Measurements from ENCODE around the gene SORCS2.

SORCS2 gene

DNA sequence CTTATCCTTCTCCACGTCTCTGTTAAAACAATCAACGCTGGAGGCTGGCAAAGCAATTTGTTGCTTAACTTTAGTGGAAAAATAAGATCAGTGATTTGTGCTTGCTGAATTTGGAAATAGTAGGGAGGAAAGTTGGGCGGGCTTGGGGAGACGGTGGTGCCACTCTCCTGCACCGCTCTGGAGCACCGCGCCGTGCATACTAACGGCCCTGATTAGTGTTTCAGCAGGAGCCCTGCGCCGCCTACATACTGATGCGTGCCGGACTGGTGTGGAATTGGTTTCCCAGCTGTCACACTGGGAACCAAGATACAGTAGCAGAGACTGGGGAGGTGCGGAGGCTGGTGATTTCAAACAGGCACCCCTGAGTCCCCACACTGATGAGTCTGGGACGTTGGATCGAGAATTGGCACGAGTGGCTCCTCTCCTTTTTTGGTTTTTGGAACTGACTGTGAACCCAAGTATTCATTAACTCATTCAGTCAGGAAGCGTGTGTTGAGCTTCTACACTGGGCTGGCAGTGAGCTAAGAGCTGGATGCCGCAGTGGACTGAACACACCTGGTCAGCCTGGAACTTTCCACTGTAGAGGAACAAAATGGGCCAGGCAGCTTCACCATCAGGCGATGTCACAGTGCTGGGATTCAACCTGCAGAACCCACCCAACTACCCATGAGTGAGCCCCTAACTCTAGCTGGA, 271.4 kb downstream of the SORCS2 start:
- in situ Hi-C loops (cut with HindIII; ENCODE audit: low pct_ligation_motif_present, low pct_unique_long_range_greater_than_20kb, low sequenced_read_pairs), result no loop called here
- DNase-seq, result no peak

DNA sequence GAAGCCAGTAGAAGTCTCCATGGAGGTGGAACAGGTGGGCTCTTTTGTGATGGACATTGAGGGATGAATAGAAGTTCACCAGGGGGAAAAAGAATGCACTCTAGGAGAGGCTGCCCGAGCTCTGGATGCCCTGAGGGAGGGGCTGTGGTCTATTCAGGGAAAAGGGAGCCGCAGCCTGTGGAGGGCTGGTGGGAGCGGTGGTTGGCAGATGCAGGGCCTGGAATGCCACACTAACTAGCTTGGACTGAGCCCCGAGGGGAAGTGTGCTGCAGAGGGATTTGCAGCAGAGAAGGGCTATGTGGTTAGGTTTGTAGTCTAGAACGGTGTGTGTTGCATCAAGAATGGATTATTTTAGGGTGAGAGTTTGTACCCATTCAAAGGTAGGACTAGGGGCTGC, 271.9 kb downstream of the SORCS2 start:
- in situ Hi-C loops (cut with HindIII; ENCODE audit: low pct_ligation_motif_present, low pct_unique_long_range_greater_than_20kb, low sequenced_read_pairs), result no loop called here
- DNase-seq, result no peak

DNA sequence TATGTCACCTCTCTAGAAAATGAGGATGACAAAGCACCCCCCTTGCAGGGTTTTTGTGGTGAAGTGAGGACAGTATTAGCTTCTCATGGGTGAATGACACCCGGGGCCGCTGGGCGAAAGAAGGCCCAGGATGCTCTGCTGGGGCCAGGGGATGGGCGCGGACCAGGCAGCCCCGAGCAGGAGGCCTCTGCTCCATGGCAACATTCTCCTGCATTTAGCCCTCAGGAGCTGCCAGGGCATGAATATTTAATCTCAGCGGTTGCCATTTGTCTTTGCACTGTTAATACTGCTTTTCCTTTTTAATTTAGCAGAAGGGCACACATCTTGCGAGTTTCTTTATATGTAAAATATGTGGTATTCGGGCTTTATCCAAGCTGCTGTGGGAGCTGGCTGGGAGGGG, 272.7 kb downstream of the SORCS2 start:
- DNase-seq, result no peak
- in situ Hi-C loops (cut with HindIII; ENCODE audit: low pct_ligation_motif_present, low pct_unique_long_range_greater_than_20kb, low sequenced_read_pairs), result no loop called here

DNA sequence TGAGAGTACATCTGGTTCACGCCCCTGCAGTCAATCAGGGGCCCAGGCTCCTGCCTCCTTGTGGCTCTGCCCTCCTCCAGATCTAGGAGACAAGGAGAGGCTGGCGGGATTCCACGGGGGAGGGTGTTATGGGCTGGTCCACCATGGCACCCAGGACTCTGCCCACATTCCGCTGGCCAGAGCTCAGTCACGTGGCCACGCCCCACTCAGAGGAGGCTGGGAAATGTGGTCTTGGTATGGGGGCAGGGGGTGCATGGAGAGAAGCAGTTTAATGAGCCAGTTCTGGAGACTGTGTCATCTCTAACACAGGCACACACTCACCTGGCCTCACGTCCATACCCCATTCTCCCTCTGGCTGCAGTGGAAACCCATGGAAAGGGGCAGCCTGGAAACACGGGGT, 273.9 kb downstream of the SORCS2 start:
- no peak for DNase-seq
- in situ Hi-C loops (cut with HindIII; ENCODE audit: low pct_ligation_motif_present, low pct_unique_long_range_greater_than_20kb, low sequenced_read_pairs), result no loop called here

DNA sequence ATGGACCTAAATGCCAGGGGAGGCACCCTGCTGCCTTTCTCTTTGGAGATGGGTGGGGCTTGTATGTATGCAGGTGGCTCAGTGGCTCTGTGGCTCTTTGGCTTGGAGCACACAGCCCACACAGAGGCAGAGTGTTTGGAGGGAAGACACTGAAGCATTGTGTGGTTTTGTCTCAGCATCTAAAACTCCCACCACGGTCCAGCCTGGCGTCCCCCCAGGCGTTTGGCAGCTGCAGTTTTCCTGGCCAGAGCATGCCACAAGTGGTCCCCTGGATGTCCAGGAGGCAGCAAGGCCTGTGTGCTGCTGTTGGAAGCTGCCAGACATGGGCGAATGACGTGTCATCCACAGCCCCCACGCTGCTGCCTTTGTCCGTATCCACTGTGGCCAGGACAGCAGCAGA, 274.6 kb downstream of the SORCS2 start:
- in situ Hi-C loops (cut with HindIII; ENCODE audit: low pct_ligation_motif_present, low pct_unique_long_range_greater_than_20kb, low sequenced_read_pairs), result no loop called here
- DNase-seq, result no peak

DNA sequence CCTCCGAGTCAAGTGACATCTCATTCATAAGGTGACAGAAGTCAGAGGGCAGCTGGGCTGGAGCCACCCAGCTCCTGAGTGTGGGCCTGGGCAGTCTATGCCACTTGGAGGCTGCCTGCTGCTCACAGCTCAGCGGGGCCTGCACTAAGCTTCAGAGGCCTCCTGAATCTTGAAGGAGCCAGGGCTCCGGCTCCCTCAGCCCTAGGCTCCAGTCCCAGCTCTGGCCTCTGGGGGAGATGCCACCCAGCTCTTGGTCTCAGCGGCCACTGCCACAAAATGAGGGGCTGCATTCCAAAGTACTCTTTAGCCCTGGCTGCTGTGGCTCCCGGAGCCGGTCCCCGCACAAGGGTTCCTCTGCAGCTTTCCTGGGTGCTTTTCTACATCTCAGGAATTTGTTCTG, 275.1 kb downstream of the SORCS2 start:
- in situ Hi-C loops (cut with HindIII; ENCODE audit: low pct_ligation_motif_present, low pct_unique_long_range_greater_than_20kb, low sequenced_read_pairs), result no loop called here

DNA sequence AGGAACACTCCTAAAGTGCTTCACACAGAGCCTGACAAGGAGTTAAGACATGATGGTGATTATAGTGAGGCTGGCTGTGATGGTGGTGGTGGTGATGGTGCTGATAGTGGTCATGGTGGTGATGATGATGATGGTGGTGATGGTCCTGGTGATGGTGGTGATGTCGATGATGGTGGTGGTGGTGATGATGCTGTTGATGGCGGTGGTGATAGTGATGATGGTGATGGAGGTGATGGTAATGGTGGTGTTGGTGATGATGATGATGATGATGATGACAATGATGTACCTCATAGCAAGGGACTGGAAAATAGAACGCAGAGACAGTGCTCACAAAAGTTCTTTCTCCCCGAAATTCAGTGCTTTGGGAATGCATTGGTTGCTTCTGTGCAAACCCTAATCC, 276.7 kb downstream of the SORCS2 start:
- no peak for DNase-seq
- in situ Hi-C loops (cut with HindIII; ENCODE audit: low pct_ligation_motif_present, low pct_unique_long_range_greater_than_20kb, low sequenced_read_pairs), result no loop called here

More for the DNA sequence above, 275.1 kb downstream of the SORCS2 start:
- DNase-seq, result no peak

DNA sequence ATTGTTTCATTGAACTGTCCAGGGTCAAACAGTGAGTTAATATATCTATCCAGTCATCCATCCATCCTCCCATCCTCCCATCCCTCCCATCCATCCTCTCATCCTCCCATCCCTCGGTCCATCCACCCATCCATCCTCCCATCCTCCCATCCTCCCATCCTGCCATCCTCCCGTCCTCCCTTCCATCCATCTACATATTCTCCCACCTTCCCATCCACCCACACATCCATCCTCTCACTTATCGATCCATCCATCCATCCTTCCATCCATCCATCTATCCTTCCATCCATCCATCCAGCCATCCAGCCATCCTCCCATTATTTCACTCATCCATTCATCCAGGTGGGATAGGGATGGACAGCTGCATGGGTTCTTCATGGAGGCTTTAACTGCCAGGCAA, 277.8 kb downstream of the SORCS2 start:
- in situ Hi-C loops (cut with HindIII; ENCODE audit: low pct_ligation_motif_present, low pct_unique_long_range_greater_than_20kb, low sequenced_read_pairs), result no loop called here
- DNase-seq, result no peak

DNA sequence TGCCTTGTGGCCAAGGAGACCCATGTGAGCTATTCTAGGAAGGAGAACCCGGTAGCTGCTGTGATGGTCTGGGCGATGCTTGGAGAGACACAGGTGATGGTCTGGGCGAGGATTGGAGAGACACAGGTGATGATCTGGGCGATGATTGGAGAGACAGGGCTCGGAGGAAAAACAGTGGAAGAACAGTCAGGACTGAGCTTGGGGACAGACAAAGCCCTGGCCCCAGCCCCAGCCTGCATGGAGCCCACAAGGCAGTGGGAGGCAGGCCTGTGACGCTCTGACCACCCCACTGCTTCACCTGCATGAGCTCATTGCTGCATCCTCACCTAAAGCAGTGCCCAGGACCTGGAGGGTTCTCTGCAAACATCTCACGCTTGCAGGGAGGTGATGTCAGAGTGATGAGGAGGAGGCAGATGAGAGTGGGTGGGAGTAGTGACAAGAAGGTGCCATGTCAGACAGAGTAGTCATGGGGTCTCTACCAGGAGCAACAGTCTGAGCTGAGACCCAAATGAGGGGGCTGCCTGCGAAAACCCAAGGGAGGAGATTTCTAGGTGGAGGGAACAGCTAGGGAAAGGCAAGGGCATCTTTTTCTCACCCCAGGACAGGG, 278.3 kb downstream of the SORCS2 start:
- in situ Hi-C loops (cut with HindIII; ENCODE audit: low pct_ligation_motif_present, low pct_unique_long_range_greater_than_20kb, low sequenced_read_pairs), result no loop called here

DNA sequence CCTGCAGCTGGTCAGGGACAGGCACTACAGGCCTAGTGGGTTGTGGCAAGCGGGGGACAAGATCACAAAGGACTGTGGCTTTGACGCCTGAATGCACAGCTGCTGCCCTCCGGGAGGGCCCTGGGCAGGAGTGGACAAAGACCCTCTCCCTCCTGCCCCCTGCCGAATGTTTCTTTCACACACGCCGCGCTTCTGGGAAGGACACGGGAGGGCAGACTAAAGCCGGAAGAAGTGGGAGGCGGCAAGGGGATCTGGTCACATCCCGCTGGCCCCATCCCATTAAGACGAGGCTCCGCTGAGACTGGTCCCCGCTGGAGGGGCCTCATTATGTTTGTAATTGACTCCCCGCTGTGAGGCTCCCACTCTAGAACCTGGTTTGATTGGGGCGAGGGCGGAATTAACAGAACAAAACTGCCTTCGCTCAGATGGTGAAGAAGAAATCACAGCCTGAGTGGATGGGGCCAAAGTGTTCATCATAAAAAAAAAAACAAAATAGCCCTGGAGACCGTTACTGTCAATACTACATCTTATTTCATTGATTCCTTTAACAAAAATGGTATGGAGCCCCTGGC, 280.2 kb downstream of the SORCS2 start:
- in situ Hi-C loops (cut with HindIII; ENCODE audit: low pct_ligation_motif_present, low pct_unique_long_range_greater_than_20kb, low sequenced_read_pairs), result no loop called here
- DNase-seq, result no peak

More for the DNA sequence above, 278.3 kb downstream of the SORCS2 start:
- DNase-seq, result no peak

DNA sequence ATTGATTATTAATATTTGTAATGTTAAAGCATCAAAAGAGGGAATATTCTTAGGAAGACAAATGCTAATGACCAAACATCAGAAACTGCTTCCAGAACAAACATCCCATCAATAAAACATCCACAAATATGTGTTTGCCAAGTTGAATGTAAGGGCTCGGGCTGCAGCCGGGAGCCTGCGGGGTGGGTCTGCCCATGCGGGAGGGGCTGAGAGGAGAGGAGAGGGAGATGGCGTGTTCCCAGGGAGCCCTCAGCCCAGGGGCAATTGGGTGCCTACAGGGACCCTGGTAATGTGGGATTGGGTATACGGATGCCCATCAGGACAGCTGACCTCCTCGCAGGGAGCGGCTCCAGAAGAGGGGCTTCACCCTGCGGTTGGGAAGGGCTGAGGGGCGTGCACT, 280.7 kb downstream of the SORCS2 start:
- in situ Hi-C loops (cut with HindIII; ENCODE audit: low pct_ligation_motif_present, low pct_unique_long_range_greater_than_20kb, low sequenced_read_pairs), result no loop called here
- no peak for DNase-seq

DNA sequence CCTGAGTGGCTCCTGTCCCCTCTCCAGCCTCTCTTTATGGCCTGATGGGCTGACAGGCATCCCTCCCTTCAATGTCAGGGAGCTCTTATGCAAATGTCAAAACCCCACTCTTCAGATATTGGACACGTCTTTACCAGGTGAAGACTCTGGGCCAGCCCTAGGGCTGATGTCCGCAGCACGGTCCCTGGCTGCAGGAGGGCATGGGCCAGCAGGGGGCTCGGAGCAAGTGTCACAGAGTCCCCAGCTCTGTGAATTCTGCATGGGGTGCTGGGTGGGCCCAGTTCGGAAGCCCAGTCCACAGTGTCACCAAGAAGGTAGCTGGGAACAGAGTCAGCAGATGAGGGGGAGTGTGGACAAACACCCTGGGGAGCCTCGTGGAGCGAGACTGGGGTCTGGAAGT, 282.0 kb downstream of the SORCS2 start:
- in situ Hi-C loops (cut with HindIII; ENCODE audit: low pct_ligation_motif_present, low pct_unique_long_range_greater_than_20kb, low sequenced_read_pairs), result no loop called here
- DNase-seq, result no peak

DNA sequence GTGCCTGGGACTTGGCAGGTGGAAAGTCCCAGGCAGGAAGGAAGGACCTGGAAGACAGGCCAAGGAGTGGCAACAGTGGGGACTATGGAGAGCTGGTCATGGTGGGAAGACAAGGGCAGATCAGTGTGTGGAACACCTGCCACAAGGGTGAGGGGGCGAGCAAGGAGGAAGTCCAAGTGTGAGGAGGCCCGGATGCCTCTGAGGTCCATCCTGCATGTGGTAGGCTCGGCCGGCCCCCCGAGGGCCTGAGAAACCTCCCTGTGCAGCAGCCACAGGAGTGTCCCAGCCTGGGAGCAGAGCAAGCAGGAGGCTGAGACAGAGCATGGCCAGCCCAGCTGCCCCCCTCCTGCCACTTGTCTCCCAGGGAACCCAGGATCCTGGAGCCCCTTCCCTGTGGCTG, 282.9 kb downstream of the SORCS2 start:
- in situ Hi-C loops (cut with HindIII; ENCODE audit: low pct_ligation_motif_present, low pct_unique_long_range_greater_than_20kb, low sequenced_read_pairs), result no loop called here

DNA sequence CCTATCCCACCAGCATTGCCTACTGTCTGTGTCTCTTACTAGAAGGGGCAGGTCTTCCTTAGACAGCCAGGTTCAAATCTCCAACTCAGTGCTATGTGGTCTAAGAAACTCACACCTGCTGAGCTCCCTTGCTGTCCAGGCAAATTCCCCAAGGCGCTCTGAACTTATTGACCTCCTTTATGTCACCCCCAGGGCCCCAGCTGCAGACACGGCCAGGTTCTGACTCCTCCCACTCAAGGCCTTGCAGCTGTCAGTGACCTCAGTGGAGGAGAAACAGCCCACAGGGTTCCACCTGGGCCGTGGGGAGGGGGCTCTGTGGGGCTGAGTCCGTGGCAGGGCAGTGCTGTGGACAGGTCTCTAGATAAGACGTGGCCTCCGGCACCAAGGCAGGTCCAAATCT, 284.5 kb downstream of the SORCS2 start:
- in situ Hi-C loops (cut with HindIII; ENCODE audit: low pct_ligation_motif_present, low pct_unique_long_range_greater_than_20kb, low sequenced_read_pairs), result no loop called here
- DNase-seq, result no peak

More for the DNA sequence above, 282.9 kb downstream of the SORCS2 start:
- DNase-seq, result no peak

DNA sequence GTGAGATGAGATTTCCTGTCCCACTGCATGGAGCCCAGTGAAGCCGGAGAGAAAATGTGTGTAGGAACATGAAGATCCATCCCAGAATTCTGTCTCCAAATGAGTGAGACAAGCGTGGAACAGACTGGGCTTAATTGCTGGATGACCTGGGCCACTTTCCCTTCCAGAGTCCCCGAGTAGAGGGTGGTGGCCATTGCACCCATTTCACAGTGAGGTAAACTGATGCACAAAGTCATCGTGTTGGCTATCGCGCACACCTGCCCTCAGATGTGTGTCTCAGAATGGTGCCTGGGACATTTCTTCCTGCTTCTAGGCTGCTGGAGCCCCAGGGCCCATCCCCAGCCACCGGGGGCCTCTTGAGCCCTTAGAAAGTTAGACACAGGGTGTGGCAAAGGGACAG, 285.4 kb downstream of the SORCS2 start:
- DNase-seq, result no peak
- in situ Hi-C loops (cut with HindIII; ENCODE audit: low pct_ligation_motif_present, low pct_unique_long_range_greater_than_20kb, low sequenced_read_pairs), result no loop called here

DNA sequence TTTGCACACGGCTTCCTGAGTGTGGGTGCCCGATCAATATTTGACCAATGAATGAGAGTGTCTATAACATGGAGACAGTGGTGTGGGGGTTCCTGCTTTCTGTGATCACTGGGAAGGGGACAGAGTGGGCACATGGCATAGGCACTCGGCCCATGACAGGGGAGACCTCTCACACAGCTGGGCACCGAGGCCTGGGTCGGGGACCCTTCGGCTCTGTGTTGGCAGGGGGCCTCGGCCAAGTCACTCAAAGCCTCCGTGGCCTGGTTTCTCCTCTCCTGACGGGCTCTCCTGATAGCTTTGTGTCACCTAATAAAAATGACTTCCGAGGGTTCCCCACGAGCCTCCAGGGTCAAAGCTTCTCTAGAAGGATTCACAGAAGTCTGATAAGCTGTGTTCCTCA, 286.3 kb downstream of the SORCS2 start:
- in situ Hi-C loops (cut with HindIII; ENCODE audit: low pct_ligation_motif_present, low pct_unique_long_range_greater_than_20kb, low sequenced_read_pairs), result no loop called here
- DNase-seq, result no peak

DNA sequence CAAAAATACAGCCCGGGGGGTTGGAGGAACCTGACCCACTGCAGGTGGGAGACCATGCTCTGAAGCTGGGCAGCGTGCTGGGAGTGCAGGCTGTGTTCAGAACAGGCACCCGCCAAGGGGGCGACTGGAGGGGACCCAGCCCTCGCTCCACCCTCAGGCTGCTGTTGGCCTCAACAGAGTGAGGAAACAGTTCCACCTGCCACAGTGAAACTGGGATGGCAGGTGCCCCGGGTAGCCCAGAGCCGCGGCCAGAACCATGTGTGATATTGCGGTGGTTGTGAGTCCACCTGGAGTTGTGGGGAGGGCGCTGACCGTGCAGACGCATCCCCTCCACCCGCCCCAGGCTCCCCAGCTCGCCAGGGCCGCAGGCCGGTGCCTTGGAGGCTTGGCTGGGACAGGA, 288.1 kb downstream of the SORCS2 start:
- DNase-seq, result no peak
- in situ Hi-C loops (cut with HindIII; ENCODE audit: low pct_ligation_motif_present, low pct_unique_long_range_greater_than_20kb, low sequenced_read_pairs), result no loop called here

DNA sequence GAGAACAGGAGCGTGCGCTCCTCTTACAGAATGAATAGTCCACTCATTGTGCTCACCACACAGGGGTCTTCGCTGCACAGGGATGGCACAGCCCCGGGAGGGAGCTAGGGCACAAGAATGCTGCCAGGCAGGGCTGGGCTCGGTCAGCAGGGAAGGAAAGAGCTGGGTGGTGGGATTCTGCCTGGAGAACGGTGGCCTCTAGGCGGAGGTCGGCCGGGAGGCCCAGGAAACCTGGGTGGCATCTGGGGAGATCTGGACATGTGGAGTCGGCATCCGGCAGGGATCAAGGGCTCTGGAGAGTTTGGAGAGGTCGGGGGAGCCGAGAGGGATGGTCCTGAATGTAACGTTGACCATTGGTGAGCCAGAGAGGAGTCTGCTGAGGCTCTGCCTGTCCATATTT, 288.9 kb downstream of the SORCS2 start:
- no peak for DNase-seq
- in situ Hi-C loops (cut with HindIII; ENCODE audit: low pct_ligation_motif_present, low pct_unique_long_range_greater_than_20kb, low sequenced_read_pairs), result no loop called here

DNA sequence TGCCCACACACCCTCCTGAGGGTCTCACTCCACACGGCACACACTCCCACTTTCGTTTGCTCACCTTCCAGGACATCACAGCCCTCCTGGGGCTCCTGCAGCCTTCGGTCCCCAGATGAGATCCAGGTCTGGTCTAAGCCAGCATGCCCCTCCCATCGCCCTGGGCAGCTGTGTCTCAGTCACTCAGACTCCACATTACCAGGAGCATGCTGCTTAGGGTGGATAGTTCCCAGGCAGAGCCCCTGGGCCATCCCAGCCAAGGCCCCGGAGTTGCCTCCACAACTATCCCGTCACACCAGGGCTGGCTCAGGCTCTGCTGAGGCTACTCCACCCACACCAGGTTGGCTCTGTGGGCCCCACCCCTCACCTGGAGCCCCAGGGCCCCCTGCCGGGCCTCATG, 292.8 kb downstream of the SORCS2 start:
- in situ Hi-C loops (cut with HindIII; ENCODE audit: low pct_ligation_motif_present, low pct_unique_long_range_greater_than_20kb, low sequenced_read_pairs), result no loop called here
- DNase-seq, result no peak

DNA sequence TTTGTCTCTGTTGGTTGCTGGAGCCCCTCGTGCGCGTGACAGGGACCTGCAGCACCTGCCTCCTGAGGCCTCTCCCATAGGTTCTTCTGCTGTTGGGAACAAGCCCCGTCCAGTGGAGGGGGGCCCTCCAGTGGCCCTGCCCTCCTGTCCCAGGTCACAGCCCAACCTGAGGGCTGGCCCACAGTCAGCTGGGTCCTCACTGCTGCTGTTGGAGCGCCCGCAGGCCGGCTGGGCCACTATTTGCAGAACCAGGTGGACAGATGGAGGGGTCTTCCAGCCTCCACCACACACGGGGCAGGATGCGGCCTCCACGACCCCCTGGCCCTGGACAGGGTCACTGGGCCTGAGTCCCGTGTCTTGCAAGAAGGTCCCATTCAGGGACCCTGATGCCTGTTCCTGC, 293.8 kb downstream of the SORCS2 start:
- in situ Hi-C loops (cut with HindIII; ENCODE audit: low pct_ligation_motif_present, low pct_unique_long_range_greater_than_20kb, low sequenced_read_pairs), result no loop called here
- DNase-seq, result no peak

All from ACHN (cell line).